H9 (cell line): ENCODE measurements around the gene ANAPC2. TPM values are rescaled to one million over a fixed set of nuclear protein-coding genes. Genes with fewer than 3 reads are reported as not detected.

ENCODE experiments used
- DNase-seq: peaks from one replicate; pipeline ENCODE4 v3.0.0-alpha.2; 2017
- H2AFZ ChIP-seq: one replicate; pipeline ENCODE4 v1.6.1; 2013; ENCODE audit warnings: mild to moderate bottlenecking, low read length, control low read depth, moderate library complexity
- H2AK5ac ChIP-seq: 2 replicates; pipeline ENCODE4 v1.6.1; 2013; ENCODE audit warnings: low read length, control low read depth, mixed read lengths; ENCODE audit not compliant: insufficient read length
- H2BK120ac ChIP-seq: one replicate; pipeline ENCODE4 v1.6.1; 2013; ENCODE audit warnings: low read depth, mild to moderate bottlenecking, low read length, control low read depth, inconsistent platforms; ENCODE audit not compliant: poor library complexity, severe bottlenecking
- H2BK12ac ChIP-seq: 2 replicates; pipeline ENCODE4 v1.6.1; 2013; ENCODE audit warnings: low read length, control low read depth, mixed read lengths, low read depth; ENCODE audit not compliant: insufficient read length
- H2BK15ac ChIP-seq: 2 replicates; pipeline ENCODE4 v1.6.1; 2013; ENCODE audit warnings: low read depth, low read length, control low read depth
- H2BK20ac ChIP-seq: one replicate; pipeline ENCODE4 v1.6.1; 2013; ENCODE audit warnings: low read depth, mild to moderate bottlenecking, low read length, control low read depth, inconsistent platforms; ENCODE audit not compliant: poor library complexity, severe bottlenecking
- H2BK5ac ChIP-seq: 2 replicates; pipeline ENCODE4 v1.6.1; 2013; ENCODE audit warnings: low read length, control low read depth, mixed read lengths; ENCODE audit not compliant: insufficient read length
- H3K14ac ChIP-seq: 2 replicates; pipeline ENCODE4 v1.6.1; 2013; ENCODE audit warnings: low read length, control low read depth; ENCODE audit not compliant: insufficient read depth
- H3K18ac ChIP-seq: 2 replicates; pipeline ENCODE4 v1.6.1; 2013; ENCODE audit warnings: low read depth, mild to moderate bottlenecking, mixed read lengths, low read length, control low read depth; ENCODE audit not compliant: insufficient read length
- H3K23ac ChIP-seq: 2 replicates; pipeline ENCODE4 v1.6.1; 2013; ENCODE audit warnings: low read length, control low read depth, mixed read lengths, low read depth; ENCODE audit not compliant: insufficient read length
- H3K23me2 ChIP-seq: 2 replicates; pipeline ENCODE4 v1.6.1; 2013; ENCODE audit warnings: low read depth, mild to moderate bottlenecking, mixed read lengths, low read length, control low read depth; ENCODE audit not compliant: insufficient read length, poor library complexity, severe bottlenecking
- H3K27ac ChIP-seq: 2 replicates; pipeline ENCODE4 v1.5.1; 2013; ENCODE audit warnings: low read length, control low read depth, mixed read lengths, low read depth; ENCODE audit not compliant: insufficient read length
- H3K27me3 ChIP-seq: 2 replicates; pipeline ENCODE4 v1.6.1; 2013; ENCODE audit warnings: low read length, control low read depth, inconsistent platforms; ENCODE audit not compliant: insufficient read depth
- H3K4ac ChIP-seq: 2 replicates; pipeline ENCODE4 v1.6.1; 2013; ENCODE audit warnings: low read depth, mild to moderate bottlenecking, control low read depth, inconsistent platforms, low read length, moderate library complexity
- H3K4me1 ChIP-seq: 2 replicates; pipeline ENCODE4 v1.6.1; 2013; ENCODE audit warnings: low read length, control low read depth, inconsistent platforms; ENCODE audit not compliant: insufficient read depth
- H3K4me2 ChIP-seq: 2 replicates; pipeline ENCODE4 v1.6.1; 2013; ENCODE audit warnings: low read length, control low read depth, mixed read lengths; ENCODE audit not compliant: insufficient read length, insufficient read depth
- H3K56ac ChIP-seq: 2 replicates; pipeline ENCODE4 v1.6.1; 2013; ENCODE audit warnings: low read depth, mild to moderate bottlenecking, mixed read lengths, low read length, control low read depth; ENCODE audit not compliant: insufficient read length
- H3K79me1 ChIP-seq: 2 replicates; pipeline ENCODE4 v1.6.1; 2013; ENCODE audit warnings: low read depth, mild to moderate bottlenecking, moderate library complexity, low read length, control low read depth, inconsistent platforms; ENCODE audit not compliant: insufficient read depth, poor library complexity, severe bottlenecking
- H3K79me2 ChIP-seq: 2 replicates; pipeline ENCODE4 v1.6.1; 2013; ENCODE audit warnings: low read length, control low read depth, inconsistent platforms; ENCODE audit not compliant: insufficient read depth
- H3K9ac ChIP-seq: 2 replicates; pipeline ENCODE4 v1.6.1; 2013; ENCODE audit warnings: low read length, control low read depth, mixed read lengths; ENCODE audit not compliant: insufficient read length; ENCODE audit errors: extremely low read depth
- H3K9me3 ChIP-seq: one replicate; pipeline ENCODE4 v1.6.1; 2013; ENCODE audit warnings: low read depth, low read length, inconsistent platforms; ENCODE audit not compliant: control insufficient read depth
- H3T11ph ChIP-seq: one replicate; pipeline ENCODE4 v1.6.1; 2013; ENCODE audit warnings: mild to moderate bottlenecking, low read length, control low read depth, inconsistent platforms
- H4K20me1 ChIP-seq: one replicate; pipeline ENCODE4 v1.6.1; 2013; ENCODE audit not compliant: control insufficient read depth, insufficient read length, insufficient read depth
- H4K5ac ChIP-seq: 2 replicates; pipeline ENCODE4 v1.6.1; 2013; ENCODE audit warnings: low read depth, mild to moderate bottlenecking, mixed read lengths, low read length, control low read depth; ENCODE audit not compliant: insufficient read length
- H4K8ac ChIP-seq: replicated peaks from 2 replicates; pipeline ENCODE4 v1.6.1; 2013; ENCODE audit warnings: low read length, control low read depth, mixed read lengths, low read depth; ENCODE audit not compliant: insufficient read length
- H4K91ac ChIP-seq: 2 replicates; pipeline ENCODE4 v1.6.1; 2013; ENCODE audit warnings: low read depth, mild to moderate bottlenecking, moderate library complexity, mixed read lengths, low read length, control low read depth; ENCODE audit not compliant: insufficient read length
- H3K27ac Mint-ChIP-seq, 3 experiments: 2 replicates in 2 of 3; 3 replicates in 1 of 3; pipeline ENCODE4 v1.8.0; 2020 to 2021; ENCODE audit warnings: mixed read lengths in 3 of 3, mild to moderate bottlenecking in 1 of 3, moderate library complexity in 1 of 3
- H3K27me3 Mint-ChIP-seq: 2 replicates; pipeline ENCODE4 v1.8.0; 2021; ENCODE audit warnings: low read depth, mild to moderate bottlenecking, moderate library complexity, mixed read lengths
- H3K36me3 Mint-ChIP-seq, 3 experiments: 2 replicates in 2 of 3; 3 replicates in 1 of 3; pipeline ENCODE4 v1.8.0; 2020 to 2021; ENCODE audit warnings: low read depth in 3 of 3, mixed read lengths in 3 of 3; ENCODE audit not compliant: insufficient read depth in 1 of 3
- H3K4me1 Mint-ChIP-seq, 2 experiments: 2 replicates each; pipeline ENCODE4 v1.8.0; 2020; ENCODE audit warnings: mixed read lengths in 2 of 2
- H3K4me3 Mint-ChIP-seq, 2 experiments: 2 replicates in 1 of 2; 3 replicates in 1 of 2; pipeline ENCODE4 v1.8.0; 2020 to 2021; ENCODE audit warnings: mild to moderate bottlenecking in 2 of 2, mixed read lengths in 2 of 2, moderate library complexity in 1 of 2
- H3K9me3 Mint-ChIP-seq, 2 experiments: 2 replicates in 1 of 2; 3 replicates in 1 of 2; pipeline ENCODE4 v1.8.0; 2020; ENCODE audit warnings: mild to moderate bottlenecking in 2 of 2, mixed read lengths in 2 of 2, moderate library complexity in 1 of 2
- CTCF ChIP-seq: fragments of 200-600 bp; sonication (generic); conservative IDR thresholded peaks from 3 replicates; pipeline ENCODE4 v1.8.0; 2021; ENCODE audit warnings: antibody characterized with exemption, mild to moderate bottlenecking
- WGBS: extraction: QIAGEN DNeasy Blood & Tissue Kit; methylation state at CpG from one replicate; pipeline ENCODE4 v1.1.7; 2013; ENCODE audit warnings: missing lambda C conversion rate, low lambda C conversion rate, mixed read lengths; ENCODE audit not compliant: insufficient read length; ENCODE audit errors: extremely low coverage; 5-methylcytosine and 5-hydroxymethylcytosine counted together
- total RNA-seq: library from RNA; stranded (reverse); gene quantifications from 2 replicates; pipeline ENCODE4 v1.2.1, GENCODE V29; 2021

The ANAPC2 gene
- total RNA-seq, 1 experiment from 2014 or later, result 54.8 TPM

- no CpG with 5 or more reads among the region's 36 CpGs for WGBS
- Mint-ChIP-seq H3K27me3 (peaks cover 91% of the 10 kb centered on the region), H3K9me3 (no peaks in the 10 kb centered on the region), H3K27ac (no peak overlapping the region), H3K36me3 (no peaks in the 10 kb centered on the region), H3K4me1 (peaks cover 3 to 7% of the 10 kb centered on the region in 2 experiments), H3K4me3 (peak overlapping the region; percentile 47 to 73; a peak in 4 of 5 replicates)
- Histone ChIP-seq H3K14ac (no peak overlapping the region), H2BK15ac (no peak overlapping the region), H4K91ac (no peak overlapping the region), H3K56ac (no peak overlapping the region), H2BK20ac (no peak overlapping the region), H3K27ac (no peak overlapping the region), H2BK12ac (no peak overlapping the region), H3K23me2 (peaks cover 4% of the 10 kb centered on the region), H3K9me3 (no peaks in the 10 kb centered on the region), H3K4ac (no peak overlapping the region), H2AK5ac (no peak overlapping the region), H3T11ph (no peak overlapping the region), H3K23ac (no peak overlapping the region), H3K4me2 (peak overlapping the region; percentile 68), H2AFZ (no peak overlapping the region), H4K5ac (no peak overlapping the region), H3K27me3 (peaks cover 37% of the 10 kb centered on the region; the same call in 1 of the 2 replicates), H3K79me2 (no peaks in the 10 kb centered on the region), H3K9ac (no peak overlapping the region), H3K4me1 (no peaks in the 10 kb centered on the region), H2BK120ac (no peak overlapping the region), H4K20me1 (no peaks in the 10 kb centered on the region), H4K8ac (no peak overlapping the region), H2BK5ac (no peak overlapping the region), H3K79me1 (no peaks in the 10 kb centered on the region), H3K18ac (no peak overlapping the region)
- DNase-seq, result no peak
- no peak for TF ChIP-seq CTCF
Observed at GRCh38 chr9:137168573-137168903, 19.8 kb downstream of the ANAPC2 start.
